NK-92 (cell line): Measurements from ENCODE around the gene INPP5A.
"Not testable (repeated sequence)": the region's sequence is repeated elsewhere in the genome, so short reads cannot be mapped to it uniquely, and the experiment has no call there.

Source experiments
- DNase-seq: peaks from one replicate; lab custom pipeline; 2025; ENCODE audit not compliant: unreplicated experiment; lab: John Stamatoyannopoulos, UW

INPP5A gene

GRCh38 chr10:132537684-132538001, at the start of gene INPP5A:
INPP5A (plus strand) TSS chr10:132537787; CDS start chr10:132538097, 310 bp downstream.
- DNase-seq, result no peak

- DNase-seq, result no peak
Observed at GRCh38 chr10:132488231-132488821, 49.3 kb upstream of the INPP5A start.

GRCh38 chr10:132489053-132489703, 48.4 kb upstream of the INPP5A start:
- no peak for DNase-seq

GRCh38 chr10:132489704-132490534, 47.7 kb upstream of the INPP5A start:
- DNase-seq, result no peak

DNA sequence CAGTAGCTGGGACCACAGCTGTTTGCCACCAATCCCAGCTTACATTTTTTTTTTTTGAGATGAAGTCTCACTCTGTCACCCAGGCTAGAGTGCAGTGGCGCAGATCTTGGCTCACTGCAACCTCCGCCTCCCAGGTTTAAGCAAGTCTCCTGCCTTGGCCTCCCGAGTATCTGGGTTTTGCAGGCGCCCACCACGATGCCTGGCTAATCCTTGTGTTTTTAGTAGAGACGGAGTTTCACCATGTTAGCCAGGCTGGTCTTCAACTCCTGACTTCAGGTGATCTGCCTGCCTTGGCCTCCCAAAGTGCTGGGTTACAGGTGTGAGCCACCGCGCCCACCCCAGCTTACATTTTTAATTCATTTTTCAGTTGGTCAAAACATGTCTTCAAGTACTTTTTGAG, 46.1 kb upstream of the INPP5A start:
- DNase-seq, result not testable (repeated sequence)

DNA sequence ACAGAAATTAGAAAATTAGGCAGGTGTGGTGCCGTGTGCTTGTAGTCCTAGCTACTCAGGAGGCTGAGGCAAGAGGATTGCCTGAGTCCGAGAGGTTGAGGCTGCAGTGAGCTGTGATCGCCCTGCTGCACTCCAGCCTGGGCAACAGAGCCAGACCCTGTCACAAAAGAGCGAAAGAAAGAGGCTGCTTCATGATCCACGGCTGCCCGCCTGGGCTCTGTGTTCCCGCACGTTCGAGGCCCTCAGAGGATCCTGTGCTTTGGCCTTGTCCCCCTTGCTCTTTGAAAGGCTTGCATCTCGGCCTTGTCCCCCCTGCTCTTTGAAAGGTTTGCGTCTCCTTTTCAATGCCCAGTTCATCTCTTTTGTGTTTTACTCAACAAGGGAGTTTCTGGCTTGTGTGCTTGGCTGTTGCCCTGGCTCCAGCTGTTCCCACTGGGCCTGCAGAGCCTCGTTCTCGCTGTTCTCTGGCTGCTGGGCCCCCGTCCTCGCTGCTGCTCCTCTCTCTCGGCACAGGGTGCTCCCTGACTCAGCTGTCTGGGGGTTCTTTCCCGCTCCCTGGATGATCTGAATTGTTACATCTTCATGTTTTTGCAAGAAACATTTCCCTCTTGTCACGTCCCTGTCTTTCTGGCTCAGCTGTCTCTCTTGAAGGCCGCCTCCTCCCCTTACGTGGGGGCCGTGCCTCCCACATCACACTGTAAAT, 45.1 kb upstream of the INPP5A start:
- no peak for DNase-seq

GRCh38 chr10:132493246-132493755, 44.3 kb upstream of the INPP5A start:
- no peak for DNase-seq

GRCh38 chr10:132493756-132494290, 43.8 kb upstream of the INPP5A start:
- no peak for DNase-seq

DNA sequence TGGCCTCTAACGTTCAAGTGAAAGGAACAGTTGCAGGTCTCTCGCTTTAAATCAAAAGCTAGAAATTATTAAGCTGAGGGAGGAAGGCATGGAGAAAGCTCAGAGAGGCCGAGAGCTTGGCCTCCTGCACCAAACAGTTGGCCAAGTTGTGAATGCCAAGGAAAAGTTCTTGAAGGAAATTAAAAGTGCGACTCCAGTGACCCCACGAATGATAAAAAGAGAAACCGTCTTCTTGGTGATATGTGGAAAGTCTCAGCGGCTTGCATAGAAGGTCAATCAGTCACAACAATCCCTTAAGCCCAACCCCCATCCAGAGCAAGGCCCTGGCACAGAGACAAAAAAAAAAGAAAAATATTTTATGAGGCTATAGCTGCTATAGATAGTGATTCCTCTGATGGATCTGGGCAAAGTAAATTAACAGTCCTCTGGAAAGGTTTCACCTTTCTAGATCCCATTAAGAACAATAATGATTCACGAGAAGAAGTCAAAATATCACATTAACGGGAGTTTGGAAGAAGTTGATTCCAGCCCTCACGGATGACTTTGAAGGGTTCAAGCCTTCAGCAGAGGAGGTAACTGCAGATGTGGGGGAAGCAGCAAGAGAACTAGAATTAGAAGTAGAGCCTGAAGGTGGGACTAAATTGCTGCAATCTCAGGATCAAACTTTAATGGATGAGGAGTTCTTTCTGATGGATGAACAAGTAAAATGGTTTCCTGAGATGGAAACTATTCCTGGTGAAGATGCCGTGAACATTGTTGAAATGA, 42.5 kb upstream of the INPP5A start:
- DNase-seq, result no peak

DNA sequence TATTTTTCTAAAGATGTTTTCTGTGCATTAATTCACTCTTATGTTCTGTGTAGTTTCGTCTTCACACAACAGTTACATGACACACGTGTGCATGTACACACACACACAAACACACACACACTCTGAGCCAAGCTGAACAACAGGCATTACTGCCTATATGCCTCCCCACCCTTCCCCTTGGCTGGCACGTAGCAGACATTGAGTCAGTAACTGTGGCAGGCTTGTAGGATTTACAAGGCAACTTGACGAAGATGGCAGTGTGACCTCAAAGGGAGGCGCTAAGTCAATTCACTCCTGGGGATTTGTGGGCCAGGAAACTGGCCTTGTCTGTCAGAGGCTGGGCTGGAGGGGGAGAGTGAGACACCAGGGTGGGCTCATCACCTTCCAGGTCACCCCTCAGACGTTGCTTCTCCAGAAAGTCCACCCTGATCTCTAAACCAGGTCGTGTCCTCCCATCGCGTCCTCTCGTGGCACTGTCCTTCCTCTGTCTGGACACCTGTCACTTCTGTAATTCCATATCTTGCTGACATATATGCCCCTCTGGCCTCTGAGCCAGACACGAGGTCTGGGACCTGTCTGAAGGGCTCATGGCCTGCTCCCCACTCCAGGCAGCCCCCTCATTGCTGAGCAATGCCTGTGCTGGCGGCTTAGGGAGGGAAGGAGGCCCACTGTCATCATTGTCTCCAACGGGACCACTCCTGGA, 41.1 kb upstream of the INPP5A start:
- no peak for DNase-seq

DNA sequence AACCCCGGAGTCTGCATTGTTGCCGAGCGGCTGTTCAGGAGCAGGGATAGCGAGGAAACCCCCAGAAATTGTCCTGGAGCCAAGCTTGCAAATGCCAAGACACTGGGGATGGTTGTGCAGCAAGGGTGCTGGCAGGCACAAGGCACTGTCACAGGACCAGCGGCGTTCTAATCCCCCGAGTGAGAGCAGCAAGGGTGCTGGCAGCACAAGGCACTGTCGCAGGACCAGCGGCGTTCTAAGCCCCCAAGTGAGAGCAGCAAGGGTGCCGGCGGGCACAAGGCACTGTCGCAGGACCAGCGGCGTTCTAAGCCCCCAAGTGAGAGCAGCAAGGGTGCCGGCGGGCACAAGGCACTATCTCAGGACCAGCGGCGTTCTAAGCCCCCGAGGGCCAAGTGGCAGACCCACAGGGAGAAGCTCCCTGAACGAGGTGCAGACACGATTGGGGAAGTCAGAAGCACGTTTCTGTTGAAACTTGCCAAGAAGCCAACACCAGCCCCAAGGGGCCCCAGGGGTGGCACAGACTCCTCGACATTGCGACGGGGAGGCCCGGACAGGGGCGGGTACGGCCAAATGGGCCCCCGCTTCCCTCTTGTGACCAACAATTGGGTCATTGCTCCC, 40.4 kb upstream of the INPP5A start:
- no peak for DNase-seq

DNA sequence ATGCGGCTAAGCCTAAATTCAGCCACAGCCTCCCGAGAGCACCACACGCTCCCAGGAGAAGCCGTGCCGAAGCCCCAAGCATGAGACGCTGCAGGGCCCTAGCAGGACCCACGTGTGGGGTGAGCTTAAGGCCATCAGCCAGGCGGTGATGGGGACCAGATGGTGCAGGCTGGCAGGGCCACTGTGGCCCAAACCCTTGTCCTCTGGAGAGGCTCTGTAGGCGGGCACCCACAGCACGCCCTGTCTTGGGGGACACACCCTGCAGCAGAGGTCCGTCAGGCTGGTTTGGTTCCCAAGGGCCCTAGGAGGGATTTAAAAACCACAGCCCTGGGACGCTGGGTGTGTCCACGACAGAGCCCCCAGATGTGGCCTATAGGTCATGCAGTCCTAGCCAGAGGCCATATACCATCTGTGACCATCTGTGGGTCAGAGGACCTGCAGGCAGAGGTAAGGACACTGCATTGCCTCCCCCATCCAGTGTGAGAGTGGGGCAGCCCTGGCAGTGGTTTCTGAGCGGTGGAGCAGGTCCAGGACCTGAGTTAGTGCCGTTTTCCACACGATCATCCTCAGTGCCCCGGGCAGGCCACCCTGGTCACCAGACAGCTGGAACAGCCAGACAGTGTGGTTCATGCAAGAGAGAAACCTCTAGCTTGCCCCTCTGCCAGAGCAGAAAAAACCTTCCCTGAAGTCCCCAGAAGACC, 39.6 kb upstream of the INPP5A start:
- DNase-seq, result no peak

GRCh38 chr10:132498562-132499366, 38.8 kb upstream of the INPP5A start:
- no peak for DNase-seq

GRCh38 chr10:132499367-132499685, 38.3 kb upstream of the INPP5A start:
- no peak for DNase-seq

DNA sequence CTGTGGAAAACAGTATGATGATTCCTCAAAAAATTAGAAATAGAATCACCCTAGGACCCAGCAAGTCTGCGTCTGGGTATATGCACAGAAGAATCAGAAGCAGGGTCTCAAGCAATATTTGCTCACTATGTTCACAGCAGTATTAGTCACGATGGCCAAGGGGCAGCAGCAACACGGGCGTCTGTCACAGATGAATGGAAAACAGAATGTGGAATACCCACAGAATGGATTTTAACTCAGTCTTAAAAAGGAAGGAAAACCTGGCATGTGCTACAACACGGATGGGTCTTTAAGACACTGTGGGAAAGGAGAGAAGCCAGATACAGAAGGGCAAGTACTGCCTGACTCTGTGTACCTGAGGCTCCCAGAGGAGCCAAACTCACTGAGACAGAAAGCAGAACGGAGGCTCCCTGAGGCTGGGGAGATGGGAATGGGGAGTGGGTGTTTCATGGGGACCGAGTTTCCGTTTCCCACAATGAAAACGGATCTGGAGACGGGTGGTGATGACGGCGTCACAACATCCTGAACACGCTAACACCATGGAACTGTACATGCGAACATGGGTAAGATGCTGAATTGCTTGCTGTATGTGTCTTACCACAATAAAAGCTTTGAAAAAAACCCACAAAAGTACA, 36.7 kb upstream of the INPP5A start:
- DNase-seq, result no peak

DNA sequence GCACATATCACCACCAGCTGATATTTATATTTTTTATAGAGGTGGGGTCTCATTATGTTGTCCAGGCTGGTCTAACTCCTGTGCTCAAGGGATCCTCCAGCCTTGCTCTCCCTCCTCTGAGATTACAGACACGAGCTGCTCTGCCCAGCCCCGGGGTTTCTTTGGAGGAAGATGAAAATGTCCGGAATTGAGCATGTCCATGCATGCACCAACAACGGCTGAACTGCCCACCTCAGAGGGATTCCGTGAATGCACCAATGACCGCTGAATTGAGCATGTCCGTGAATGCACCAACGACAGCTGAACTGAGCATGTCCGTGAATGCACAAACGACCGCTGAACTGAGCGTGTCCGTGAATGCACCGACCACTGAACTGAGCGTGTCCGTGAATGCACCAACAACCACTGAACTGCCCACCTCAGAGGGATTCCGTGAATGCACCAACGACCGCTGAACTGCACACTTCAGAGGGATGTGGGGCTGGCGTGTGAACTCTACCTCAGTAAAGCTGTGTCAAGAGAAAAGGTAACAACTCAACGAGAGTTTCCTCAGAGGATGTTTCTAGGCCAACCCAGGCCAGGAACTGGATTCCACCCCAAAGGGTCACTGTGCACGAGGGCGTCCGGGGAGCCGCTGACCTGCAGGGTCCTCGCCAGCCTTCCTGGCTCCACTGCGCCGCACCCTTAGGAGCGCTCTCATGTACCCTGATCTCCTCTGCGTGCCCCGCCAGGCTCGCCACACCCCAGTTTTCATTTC, 34.9 kb upstream of the INPP5A start:
- no peak for DNase-seq
